CD14-positive monocyte (primary cell): Measurements from ENCODE around the gene DHRS7. TPM values are rescaled to one million over a fixed set of nuclear protein-coding genes. Genes with fewer than 3 reads are reported as not detected.

ENCODE experiments used
- DNase-seq, 3 donors: peaks; one replicate each; pipeline ENCODE4 v3.0.0-alpha.2; 2011 to 2022
- H2AFZ ChIP-seq: 2 replicates; pipeline ENCODE4 v1.6.0; 2012; ENCODE audit warnings: mild to moderate bottlenecking, low read depth, low read length, inconsistent platforms; ENCODE audit not compliant: insufficient read depth, poor library complexity, severe bottlenecking
- H3K27ac ChIP-seq, 2 donors: 1 replicate in 1 of 2; 2 replicates in 1 of 2; pipeline ENCODE4 v1.5.1; 2012 to 2013; ENCODE audit warnings: low read length in 2 of 2, control low read depth in 1 of 2, inconsistent platforms in 1 of 2, low read depth in 1 of 2, mild to moderate bottlenecking in 1 of 2
- H3K27me3 ChIP-seq, 2 donors: one replicate each; pipeline versions ENCODE4 v1.6.0 to v1.6.1; 2011 to 2013; ENCODE audit warnings: low read length in 2 of 2; ENCODE audit not compliant: control insufficient read depth in 2 of 2, insufficient read depth in 2 of 2
- H3K36me3 ChIP-seq, 2 donors: replicated peaks in 1 of 2; 1 replicate in 1 of 2; 2 replicates in 1 of 2; pipeline versions ENCODE4 v1.5.1 to v1.6.1; 2012 to 2013; ENCODE audit warnings: low read length in 2 of 2, control low read depth in 1 of 2, inconsistent platforms in 1 of 2, mild to moderate bottlenecking in 1 of 2; ENCODE audit not compliant: insufficient read depth in 2 of 2, control insufficient read depth in 1 of 2
- H3K4me1 ChIP-seq, 2 donors: 1 replicate in 1 of 2; 2 replicates in 1 of 2; pipeline versions ENCODE4 v1.5.1 to v1.6.1; 2012 to 2013; ENCODE audit warnings: low read length in 2 of 2, control low read depth in 1 of 2, inconsistent platforms in 1 of 2, mild to moderate bottlenecking in 1 of 2, moderate library complexity in 1 of 2; ENCODE audit not compliant: insufficient read depth in 2 of 2, control insufficient read depth in 1 of 2
- H3K4me2 ChIP-seq: replicated peaks from 2 replicates; pipeline ENCODE3; 2012; ENCODE audit warnings: low read length, moderate library complexity, mild to moderate bottlenecking; ENCODE audit not compliant: poor library complexity, severe bottlenecking; ENCODE audit errors: extremely low read depth
- H3K4me3 ChIP-seq, 3 experiments: fragments of 200-600 bp in 1 of 3; sonication (generic) in 1 of 3; replicated peaks in 1 of 3; 1 replicate in 2 of 3; 2 replicates in 1 of 3; pipeline ENCODE4 v1.5.1; 2011 to 2013; ENCODE audit warnings: low read length in 3 of 3, mild to moderate bottlenecking in 3 of 3, control low read depth in 2 of 3, low read depth in 2 of 3, inconsistent platforms in 1 of 3, moderate library complexity in 1 of 3
- H3K79me2 ChIP-seq: 2 replicates; pipeline ENCODE4 v1.6.0; 2012; ENCODE audit warnings: mild to moderate bottlenecking, control low read depth, inconsistent platforms, low read length, moderate library complexity; ENCODE audit not compliant: insufficient read depth
- H3K9ac ChIP-seq: 2 replicates; pipeline ENCODE4 v1.6.0; 2017; ENCODE audit warnings: low read length, mild to moderate bottlenecking; ENCODE audit not compliant: insufficient read depth, poor library complexity, severe bottlenecking
- H3K9me3 ChIP-seq, 2 donors: replicated peaks in 1 of 2; 1 replicate in 1 of 2; 2 replicates in 1 of 2; pipeline versions ENCODE4 v1.5.1 to v1.6.1; 2012 to 2013; ENCODE audit warnings: low read length in 2 of 2, control low read depth in 1 of 2; ENCODE audit not compliant: control insufficient read depth in 1 of 2, insufficient read depth in 1 of 2
- H4K20me1 ChIP-seq: 2 replicates; pipeline ENCODE4 v1.6.0; 2012; ENCODE audit warnings: mild to moderate bottlenecking, low read length, control low read depth, moderate library complexity; ENCODE audit not compliant: insufficient read depth
- H3K27ac Mint-ChIP-seq, 7 donors: one replicate each; pipeline ENCODE4 v1.8.0; 2020; ENCODE audit warnings: mild to moderate bottlenecking in 7 of 7, mixed read lengths in 7 of 7, moderate library complexity in 6 of 7, inconsistent platforms in 2 of 7
- H3K27me3 Mint-ChIP-seq, 3 donors: one replicate each; pipeline ENCODE4 v1.8.0; 2021 to 2022; ENCODE audit warnings: low read depth in 3 of 3, mild to moderate bottlenecking in 3 of 3, mixed read lengths in 3 of 3, moderate library complexity in 3 of 3, inconsistent platforms in 1 of 3
- H3K36me3 Mint-ChIP-seq, 2 donors: one replicate each; pipeline ENCODE4 v1.8.0; 2020; ENCODE audit warnings: mixed read lengths in 2 of 2, inconsistent platforms in 1 of 2, mild to moderate bottlenecking in 1 of 2
- H3K4me1 Mint-ChIP-seq: one replicate; pipeline ENCODE4 v1.8.0; 2020; ENCODE audit warnings: mild to moderate bottlenecking, mixed read lengths
- H3K4me3 Mint-ChIP-seq, 2 donors: one replicate each; pipeline ENCODE4 v1.8.0; 2020; ENCODE audit warnings: mild to moderate bottlenecking in 2 of 2, mixed read lengths in 2 of 2, moderate library complexity in 1 of 2
- H3K9me3 Mint-ChIP-seq, 7 donors: one replicate each; pipeline ENCODE4 v1.8.0; 2020 to 2022; ENCODE audit warnings: mixed read lengths in 7 of 7, mild to moderate bottlenecking in 6 of 7, moderate library complexity in 6 of 7, inconsistent platforms in 2 of 7
- WGBS: methylation state at CpG from one replicate; pipeline ENCODE4 v1.1.5; 2013; ENCODE audit warnings: missing lambda C conversion rate; ENCODE audit not compliant: insufficient coverage; 5-methylcytosine and 5-hydroxymethylcytosine counted together
- intact Hi-C, 2 donors: fragments of 100-400 bp; cut with micrococcal nuclease; formaldehyde crosslinking; loops; one replicate each; pipeline versions ENCODE4 v1.15.0 to v1.15.1; 2023
- polyA plus RNA-seq, 3 donors: library from polyadenylated mRNA; depleted of rRNA in 1 of 3; unstranded in 2 of 3; stranded (reverse) in 1 of 3; fragments of 300-500 nt in 2 of 3; fragments of >200 nt in 1 of 3; fragmentation: Illumina TruSeq in 2 of 3; gene quantifications; 1 replicate in 2 of 3; 2 replicates in 1 of 3; pipeline ENCODE4 v1.2.3, GENCODE V29; 2012 to 2021
- TF ChIP-seq, protein P1 (sequence below): fragments of 200-600 bp; IDR thresholded peaks from one replicate; pipeline ENCODE4 v1.8.0; 2022; ENCODE audit warnings: antibody characterized with exemption, mild to moderate bottlenecking

The DHRS7 gene
- polyA plus RNA-seq, 3 donors = 55.4 to 223 (median 218) TPM

GRCh38 chr14:60171690-60172089 lies 6.5 kb upstream of the DHRS7 start:
- H3K9me3 Mint-ChIP-seq = peaks cover 0 to 4% (median 0%) of the 10 kb centered on the region in 7 donors
- H3K9me3 ChIP-seq = no peaks in the 10 kb centered on the region
- no peak overlapping the region for H3K9ac ChIP-seq
- H3K4me2 ChIP-seq = no peak overlapping the region
- no peaks in the 10 kb centered on the region for H3K79me2 ChIP-seq
- peaks cover 14% of the 10 kb centered on the region for H3K4me1 Mint-ChIP-seq
- WGBS = 100% methylated on average over 2 of the region's 2 CpGs
- H4K20me1 ChIP-seq = no peaks in the 10 kb centered on the region
- no peaks in the 10 kb centered on the region for H3K36me3 Mint-ChIP-seq
- TF ChIP-seq, protein P1, sequence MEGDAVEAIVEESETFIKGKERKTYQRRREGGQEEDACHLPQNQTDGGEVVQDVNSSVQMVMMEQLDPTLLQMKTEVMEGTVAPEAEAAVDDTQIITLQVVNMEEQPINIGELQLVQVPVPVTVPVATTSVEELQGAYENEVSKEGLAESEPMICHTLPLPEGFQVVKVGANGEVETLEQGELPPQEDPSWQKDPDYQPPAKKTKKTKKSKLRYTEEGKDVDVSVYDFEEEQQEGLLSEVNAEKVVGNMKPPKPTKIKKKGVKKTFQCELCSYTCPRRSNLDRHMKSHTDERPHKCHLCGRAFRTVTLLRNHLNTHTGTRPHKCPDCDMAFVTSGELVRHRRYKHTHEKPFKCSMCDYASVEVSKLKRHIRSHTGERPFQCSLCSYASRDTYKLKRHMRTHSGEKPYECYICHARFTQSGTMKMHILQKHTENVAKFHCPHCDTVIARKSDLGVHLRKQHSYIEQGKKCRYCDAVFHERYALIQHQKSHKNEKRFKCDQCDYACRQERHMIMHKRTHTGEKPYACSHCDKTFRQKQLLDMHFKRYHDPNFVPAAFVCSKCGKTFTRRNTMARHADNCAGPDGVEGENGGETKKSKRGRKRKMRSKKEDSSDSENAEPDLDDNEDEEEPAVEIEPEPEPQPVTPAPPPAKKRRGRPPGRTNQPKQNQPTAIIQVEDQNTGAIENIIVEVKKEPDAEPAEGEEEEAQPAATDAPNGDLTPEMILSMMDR = no peak
- H3K4me3 ChIP-seq = no peak overlapping the region
- H3K4me1 ChIP-seq = peaks cover 3 to 20% of the 10 kb centered on the region in 2 donors
- H3K4me3 Mint-ChIP-seq = no peak overlapping the region
- no peak overlapping the region for H2AFZ ChIP-seq
- DNase-seq = no peak
- H3K27me3 Mint-ChIP-seq = peaks cover 0 to 3% (median 0%) of the 10 kb centered on the region in 3 donors
- H3K36me3 ChIP-seq = no peaks in the 10 kb centered on the region
- no peak overlapping the region for H3K27ac ChIP-seq
- no peaks in the 10 kb centered on the region for H3K27me3 ChIP-seq
- intact Hi-C loops = loop anchor here in 1 of 2 donors (5.0 kb wide), 1 partner anchor 99 kb away; no protein-coding TSS in a partner anchor
- H3K27ac Mint-ChIP-seq = no peak overlapping the region

- Histone ChIP-seq H3K27ac (no peak overlapping the region), H4K20me1 (no peaks in the 10 kb centered on the region), H3K4me1 (peaks cover 3 to 20% of the 10 kb centered on the region in 2 donors), H3K79me2 (no peaks in the 10 kb centered on the region), H2AFZ (no peak overlapping the region), H3K36me3 (no peaks in the 10 kb centered on the region), H3K9ac (no peak overlapping the region), H3K27me3 (no peaks in the 10 kb centered on the region), H3K4me2 (no peak overlapping the region), H3K4me3 (no peak overlapping the region), H3K9me3 (no peaks in the 10 kb centered on the region)
- H3K4me3 Mint-ChIP-seq = no peak overlapping the region
- no peak overlapping the region for H3K27ac Mint-ChIP-seq
- peaks cover 19% of the 10 kb centered on the region for H3K4me1 Mint-ChIP-seq
- no peaks in the 10 kb centered on the region for H3K36me3 Mint-ChIP-seq
- intact Hi-C loops = loop anchor here in 1 of 2 donors (5.0 kb wide), 1 partner anchor 99 kb away; no protein-coding TSS in a partner anchor
- H3K27me3 Mint-ChIP-seq = peaks cover 0 to 4% (median 2%) of the 10 kb centered on the region in 3 donors
- TF ChIP-seq, protein P1 = no peak
- H3K9me3 Mint-ChIP-seq = peaks cover 0 to 4% (median 0%) of the 10 kb centered on the region in 7 donors
- 91% methylated on average over 1 of the region's 4 CpGs for WGBS
- DNase-seq = no peak
Measured at GRCh38 chr14:60170948-60171347, 5.8 kb upstream of the DHRS7 start.
